OCI-LY3 (cell line): ENCODE measurements around the gene COX5A.

Source experiments
- H2AFZ ChIP-seq: fragments of 200-600, 300-600 bp; shearing (Covaris generic); 2 replicates; pipeline ENCODE4 v1.6.0; 2014; ENCODE audit warnings: antibody characterized with exemption, low read depth, low read length
- H3K27ac ChIP-seq: fragments of 200-600, 300-600 bp; sonication (generic); 2 replicates; pipeline ENCODE4 v1.5.1; 2014; ENCODE audit warnings: mild to moderate bottlenecking, low read length, moderate library complexity, mixed read lengths
- H3K27me3 ChIP-seq: fragments of 200-600, 300-600 bp; sonication (generic); 2 replicates; pipeline ENCODE4 v1.6.1; 2014; ENCODE audit warnings: low read depth, low read length, mixed read lengths
- H3K36me3 ChIP-seq: fragments of 200-600, 300-600 bp; sonication (generic); replicated peaks from 2 replicates; pipeline ENCODE3; 2014; ENCODE audit warnings: low read depth, low read length, mixed read lengths
- H3K4me1 ChIP-seq: fragments of 300-600, 200-600 bp; sonication (generic); 2 replicates; pipeline ENCODE4 v1.6.1; 2014; ENCODE audit warnings: low read length, mixed read lengths
- H3K4me2 ChIP-seq: fragments of 200-600, 300-600 bp; sonication (generic); 2 replicates; pipeline ENCODE4 v1.6.1; 2014; ENCODE audit warnings: low read length, mixed read lengths
- H3K4me3 ChIP-seq: fragments of 300-600, 200-600 bp; sonication (generic); 2 replicates; pipeline ENCODE4 v1.5.1; 2014; ENCODE audit warnings: antibody characterized with exemption, mild to moderate bottlenecking, low read length, moderate library complexity
- H3K79me2 ChIP-seq: fragments of 300-600, 200-600 bp; shearing (Covaris generic); 2 replicates; pipeline ENCODE4 v1.6.1; 2014; ENCODE audit warnings: mild to moderate bottlenecking, low read length, mixed read lengths
- H3K9ac ChIP-seq: fragments of 300-600, 200-600 bp; shearing (Covaris generic); 2 replicates; pipeline ENCODE4 v1.6.0; 2014; ENCODE audit warnings: mild to moderate bottlenecking, low read length, moderate library complexity
- H3K9me3 ChIP-seq: fragments of 200-600, 300-600 bp; shearing (Covaris generic); 2 replicates; pipeline ENCODE4 v1.6.1; 2014; ENCODE audit warnings: low read length, mixed read lengths; ENCODE audit not compliant: insufficient read depth
- H4K20me1 ChIP-seq: fragments of 200-600, 300-600 bp; sonication (generic); 2 replicates; pipeline ENCODE4 v1.6.1; 2016; ENCODE audit warnings: low read length, mixed read lengths; ENCODE audit not compliant: insufficient read depth
- EZH2phosphoT487 ChIP-seq: fragments of 200-600 bp; shearing (Covaris generic); IDR thresholded peaks from 2 replicates; pipeline ENCODE4 v1.6.1; 2018; ENCODE audit warnings: antibody characterized with exemption, mixed run types, low read depth
- TF ChIP-seq, protein P1 (sequence below): fragments of 200-600, 300-600 bp; sonication (generic); IDR thresholded peaks from 2 replicates; pipeline ENCODE4 v1.5.1; 2014; ENCODE audit warnings: antibody characterized with exemption, low read length, low read depth

Gene COX5A

DNA sequence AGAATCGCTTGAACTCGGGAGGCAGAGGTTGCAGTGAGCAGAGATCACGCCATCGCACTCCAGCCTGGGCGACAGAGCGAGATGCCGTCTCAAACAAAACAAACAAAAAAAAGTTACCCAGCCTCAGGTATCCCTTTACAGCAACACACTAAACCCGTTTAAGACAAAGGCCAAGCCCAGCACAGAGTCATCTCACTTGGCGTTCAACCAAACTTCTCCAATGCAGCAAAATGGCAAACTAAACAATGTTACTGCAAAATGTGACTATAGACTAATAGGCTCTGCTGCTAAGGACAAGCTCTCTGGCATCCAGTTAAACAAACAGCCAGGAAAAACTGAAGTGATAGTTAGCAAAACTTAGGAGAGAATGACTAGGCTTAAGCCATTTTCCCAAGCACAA is 24.8 kb downstream of the COX5A start:
- TF ChIP-seq, protein P1, sequence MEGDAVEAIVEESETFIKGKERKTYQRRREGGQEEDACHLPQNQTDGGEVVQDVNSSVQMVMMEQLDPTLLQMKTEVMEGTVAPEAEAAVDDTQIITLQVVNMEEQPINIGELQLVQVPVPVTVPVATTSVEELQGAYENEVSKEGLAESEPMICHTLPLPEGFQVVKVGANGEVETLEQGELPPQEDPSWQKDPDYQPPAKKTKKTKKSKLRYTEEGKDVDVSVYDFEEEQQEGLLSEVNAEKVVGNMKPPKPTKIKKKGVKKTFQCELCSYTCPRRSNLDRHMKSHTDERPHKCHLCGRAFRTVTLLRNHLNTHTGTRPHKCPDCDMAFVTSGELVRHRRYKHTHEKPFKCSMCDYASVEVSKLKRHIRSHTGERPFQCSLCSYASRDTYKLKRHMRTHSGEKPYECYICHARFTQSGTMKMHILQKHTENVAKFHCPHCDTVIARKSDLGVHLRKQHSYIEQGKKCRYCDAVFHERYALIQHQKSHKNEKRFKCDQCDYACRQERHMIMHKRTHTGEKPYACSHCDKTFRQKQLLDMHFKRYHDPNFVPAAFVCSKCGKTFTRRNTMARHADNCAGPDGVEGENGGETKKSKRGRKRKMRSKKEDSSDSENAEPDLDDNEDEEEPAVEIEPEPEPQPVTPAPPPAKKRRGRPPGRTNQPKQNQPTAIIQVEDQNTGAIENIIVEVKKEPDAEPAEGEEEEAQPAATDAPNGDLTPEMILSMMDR, result no peak
- TF ChIP-seq EZH2phosphoT487, result no peak
- Histone ChIP-seq H3K9me3 (no peaks in the 10 kb centered on the region), H3K79me2 (no peaks in the 10 kb centered on the region), H2AFZ (no peak overlapping the region), H4K20me1 (no peaks in the 10 kb centered on the region), H3K27me3 (no peaks in the 10 kb centered on the region), H3K36me3 (peaks cover 47% of the 10 kb centered on the region), H3K4me1 (no peaks in the 10 kb centered on the region), H3K27ac (no peak overlapping the region), H3K4me3 (no peak overlapping the region), H3K4me2 (no peak overlapping the region), H3K9ac (no peak overlapping the region)

DNA sequence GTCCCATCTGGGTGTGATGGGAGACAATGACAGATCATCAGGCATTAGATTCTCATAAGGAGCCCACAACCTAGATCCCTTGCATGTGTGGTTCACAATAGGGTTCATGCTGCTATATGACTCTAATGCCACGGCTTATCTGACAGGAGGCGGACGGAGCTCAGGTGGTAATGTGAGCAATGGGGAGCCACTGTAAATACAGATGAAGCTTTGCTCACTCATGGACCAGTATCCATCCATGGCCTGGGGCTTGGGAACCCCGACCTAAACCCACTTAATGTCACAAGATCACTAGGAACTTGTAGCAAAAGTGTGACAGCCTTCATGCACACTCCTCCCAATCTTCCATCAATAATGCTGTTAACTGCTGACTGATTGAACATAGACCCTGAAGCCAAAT is 29.2 kb downstream of the COX5A start:
- no peaks in the 10 kb centered on the region for H4K20me1 ChIP-seq
- no peaks in the 10 kb centered on the region for H3K9me3 ChIP-seq
- H3K4me1 ChIP-seq, result peaks cover 23% of the 10 kb centered on the region
- H3K4me2 ChIP-seq, result no peak overlapping the region
- TF ChIP-seq, protein P1, result no peak
- no peak for TF ChIP-seq EZH2phosphoT487
- no peak overlapping the region for H3K4me3 ChIP-seq
- no peak overlapping the region for H3K27ac ChIP-seq
- no peak overlapping the region for H2AFZ ChIP-seq
- H3K79me2 ChIP-seq, result peaks cover 27% of the 10 kb centered on the region
- H3K27me3 ChIP-seq, result no peaks in the 10 kb centered on the region
- H3K36me3 ChIP-seq, result peaks cover 41% of the 10 kb centered on the region
- H3K9ac ChIP-seq, result no peak overlapping the region

DNA sequence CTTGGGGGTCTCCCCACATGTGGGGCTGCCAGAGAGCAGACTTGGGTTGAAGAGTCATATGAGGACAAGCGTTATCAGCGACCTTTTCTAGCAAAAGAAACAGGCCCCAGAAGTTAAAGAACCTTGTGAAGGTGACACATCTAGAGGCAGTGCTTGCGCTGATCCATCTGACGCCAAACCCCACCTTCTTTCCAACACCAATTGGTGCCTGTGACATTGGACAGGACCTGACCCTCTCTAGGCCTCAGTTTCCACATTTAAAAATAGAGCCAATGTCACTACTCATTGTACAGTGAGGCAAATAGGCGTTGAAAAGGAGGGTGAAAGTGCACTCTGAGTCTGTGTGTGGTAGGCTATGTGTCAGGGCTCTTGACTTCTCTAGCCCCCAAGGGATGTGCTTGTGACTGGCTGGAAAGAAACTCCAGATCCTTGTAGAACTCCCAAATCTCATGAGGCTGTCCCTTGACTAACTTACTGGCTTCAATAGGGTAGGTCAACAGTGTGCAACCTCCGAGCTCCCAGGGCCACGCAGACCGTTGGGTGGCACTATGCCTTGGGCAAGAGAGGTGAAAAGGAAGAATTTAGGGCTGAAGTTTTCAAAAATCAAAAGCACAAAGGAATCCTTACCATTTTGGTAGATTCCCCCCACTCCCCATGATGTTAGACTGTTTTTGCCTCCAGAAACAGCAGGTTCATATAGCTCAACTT is 30.6 kb downstream of the COX5A start:
- Histone ChIP-seq H3K27ac (peak overlapping the region; percentile 72), H4K20me1 (no peaks in the 10 kb centered on the region), H3K4me1 (peaks cover 32% of the 10 kb centered on the region), H3K9me3 (no peaks in the 10 kb centered on the region), H2AFZ (peak overlapping the region; percentile 99), H3K4me2 (peak overlapping the region; percentile 78), H3K4me3 (peak overlapping the region; percentile 83), H3K79me2 (peaks cover 27% of the 10 kb centered on the region), H3K9ac (peak overlapping the region; percentile 94), H3K36me3 (peaks cover 44% of the 10 kb centered on the region), H3K27me3 (no peaks in the 10 kb centered on the region)
- TF ChIP-seq, protein P1, result no peak
- TF ChIP-seq EZH2phosphoT487, result no peak

DNA sequence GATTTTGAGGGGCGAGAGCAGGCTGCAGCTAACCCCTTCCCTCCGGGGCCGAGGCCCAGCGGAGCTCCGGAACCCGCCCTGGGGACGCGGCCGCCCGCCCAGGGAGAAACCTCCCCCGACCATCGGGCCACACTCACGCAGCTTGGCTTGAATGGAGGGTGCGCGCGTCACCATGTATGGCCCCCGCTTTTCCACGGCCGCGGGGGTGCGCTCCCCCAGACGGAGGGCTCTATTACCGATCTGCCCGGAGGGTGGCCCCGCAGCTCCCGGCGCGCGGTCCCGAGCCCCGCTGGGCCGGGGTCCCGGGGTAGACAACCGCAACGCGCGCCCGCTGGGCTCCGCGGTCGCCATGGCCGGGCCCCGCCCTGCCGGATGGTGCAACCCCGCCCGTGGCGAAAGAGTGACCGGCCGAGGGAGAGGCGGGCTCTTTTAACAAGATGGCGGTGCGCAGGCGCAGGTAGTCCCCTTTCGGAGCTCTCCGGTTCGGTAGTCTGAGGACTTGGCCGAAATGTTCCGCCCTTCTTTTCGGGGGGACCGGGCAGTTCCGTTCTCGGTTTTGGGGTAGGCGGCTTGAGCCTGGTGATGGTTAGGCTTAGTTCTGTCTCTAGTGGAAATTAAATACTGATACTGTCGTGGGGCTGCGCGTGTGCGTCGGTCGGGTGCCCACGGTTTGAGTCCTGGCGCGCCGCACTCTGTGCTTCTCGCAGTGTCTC is 31.3 kb downstream of the COX5A start, which contains the start of gene FAM219B:
FAM219B (minus strand) TSS at position 402 of the 713 bp plus-strand sequence; CDS start at position 351, 51 bp downstream.
- peak within 1 kb of the TSS; percentile 78 for H3K4me2 ChIP-seq
- H3K27ac ChIP-seq, result peak within 1 kb of the TSS; percentile 72
- H3K9me3 ChIP-seq, result no peaks in the 10 kb centered on the region
- H3K36me3 ChIP-seq, result peaks cover 44% of the 10 kb centered on the region
- no peaks in the 10 kb centered on the region for H3K27me3 ChIP-seq
- H4K20me1 ChIP-seq, result no peaks in the 10 kb centered on the region
- H2AFZ ChIP-seq, result peak within 1 kb of the TSS; percentile 99
- peaks cover 27% of the 10 kb centered on the region for H3K79me2 ChIP-seq
- H3K4me1 ChIP-seq, result peaks cover 38% of the 10 kb centered on the region
- H3K4me3 ChIP-seq, result peak within 1 kb of the TSS; percentile 83
- TF ChIP-seq, protein P1, result no peak; the same call in 1 of the 2 replicates
- TF ChIP-seq EZH2phosphoT487, result no peak
- peak within 1 kb of the TSS; percentile 94 for H3K9ac ChIP-seq
